ENCODE results near the gene REV1. TPM values are rescaled to one million over a fixed set of nuclear protein-coding genes. Genes with fewer than 3 reads are reported as not detected.

The REV1 gene
- total RNA-seq, 2 experiments from 2014 or later: 22.6 to 30.6 TPM

- peaks cover 3% of the 10 kb centered on the region for H3K36me3 Mint-ChIP-seq
- no peak overlapping the region for H3K4me3 Mint-ChIP-seq
- no peaks in the 10 kb centered on the region for H3K9me3 Mint-ChIP-seq
- no peaks in the 10 kb centered on the region for H3K27me3 Mint-ChIP-seq
- no peak for DNase-seq
- POLR2A ChIA-PET: no interaction called here
- intact Hi-C loops (cut with micrococcal nuclease): no loop called here
- CTCF ChIA-PET: no interaction called here
- peaks cover 20% of the 10 kb centered on the region for H3K4me1 Mint-ChIP-seq (ENCODE audit: low read depth)
- no peak overlapping the region for H3K27ac Mint-ChIP-seq
Observed at GRCh38 chr2:99468155-99468554, 21.7 kb downstream of the REV1 start.

- DNase-seq: no peak
- CTCF ChIA-PET: no interaction called here
- Mint-ChIP-seq H3K27me3 (no peaks in the 10 kb centered on the region), H3K36me3 (peaks cover 3% of the 10 kb centered on the region), H3K4me1 (ENCODE audit: low read depth) (peaks cover 19% of the 10 kb centered on the region), H3K4me3 (no peak overlapping the region), H3K27ac (no peak overlapping the region), H3K9me3 (no peaks in the 10 kb centered on the region)
- POLR2A ChIA-PET: no interaction called here
- intact Hi-C loops (cut with micrococcal nuclease): no loop called here
Observed at GRCh38 chr2:99467390-99467789, 22.4 kb downstream of the REV1 start.

- no peak for DNase-seq
- no peaks in the 10 kb centered on the region for H3K27me3 Mint-ChIP-seq
- ChIA-PET CTCF (interaction anchor here (1.4 kb wide), 1 partner anchor 11 kb away, joined by 4 read pairs; no protein-coding TSS in a partner anchor), POLR2A (no interaction called here)
- intact Hi-C loops (cut with micrococcal nuclease): no loop called here
- peaks cover 30% of the 10 kb centered on the region for H3K36me3 Mint-ChIP-seq
- no peak overlapping the region for H3K27ac Mint-ChIP-seq
- H3K4me1 Mint-ChIP-seq (ENCODE audit: low read depth): peaks cover 6% of the 10 kb centered on the region
- no peaks in the 10 kb centered on the region for H3K9me3 Mint-ChIP-seq
- no peak overlapping the region for H3K4me3 Mint-ChIP-seq
Observed at GRCh38 chr2:99461828-99462483, 27.9 kb downstream of the REV1 start.

- Mint-ChIP-seq H3K9me3 (no peaks in the 10 kb centered on the region), H3K4me3 (no peak overlapping the region), H3K4me1 (ENCODE audit: low read depth) (no peaks in the 10 kb centered on the region), H3K36me3 (peaks cover 43% of the 10 kb centered on the region), H3K27ac (no peak overlapping the region), H3K27me3 (no peaks in the 10 kb centered on the region)
- DNase-seq: no peak
- POLR2A ChIA-PET: no interaction called here
- intact Hi-C loops (cut with micrococcal nuclease): no loop called here
- CTCF ChIA-PET: no interaction called here
Observed at GRCh38 chr2:99458529-99458928, 31.3 kb downstream of the REV1 start.

DNA sequence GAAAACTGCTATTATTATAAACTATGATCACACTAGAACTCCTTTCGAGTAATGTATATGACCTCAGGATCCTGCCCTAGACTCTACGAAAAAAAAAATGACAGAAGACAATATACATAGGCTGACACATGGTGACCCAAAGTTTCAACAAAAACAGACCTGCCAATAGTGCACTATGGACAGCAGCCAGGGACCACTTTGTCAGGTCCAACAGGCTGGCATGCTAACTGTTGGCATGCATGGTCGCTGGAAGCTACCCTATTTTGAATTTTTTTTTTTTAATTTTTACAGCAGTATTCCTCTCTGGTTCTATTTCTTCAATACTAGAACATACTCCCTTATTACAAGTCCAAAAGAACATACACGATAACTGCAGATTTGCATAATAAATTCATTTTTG, 38.1 kb downstream of the REV1 start:
- CTCF ChIA-PET: interaction anchor here (1.6 kb wide), 1 partner anchor 9 kb away, joined by 4 read pairs; no protein-coding TSS in a partner anchor
- peaks cover 3% of the 10 kb centered on the region for H3K4me1 Mint-ChIP-seq (ENCODE audit: low read depth)
- no peaks in the 10 kb centered on the region for H3K9me3 Mint-ChIP-seq
- no peaks in the 10 kb centered on the region for H3K27me3 Mint-ChIP-seq
- POLR2A ChIA-PET: no interaction called here
- intact Hi-C loops (cut with micrococcal nuclease): no loop called here
- peaks cover 30% of the 10 kb centered on the region for H3K36me3 Mint-ChIP-seq
- DNase-seq: no peak
- no peak overlapping the region for H3K4me3 Mint-ChIP-seq
- H3K27ac Mint-ChIP-seq: no peak overlapping the region

GRCh38 chr2:99451280-99451679, 38.5 kb downstream of the REV1 start:
- CTCF ChIA-PET: interaction anchor here (1.6 kb wide), 1 partner anchor 10 kb away, joined by 4 read pairs; no protein-coding TSS in a partner anchor
- Mint-ChIP-seq H3K27me3 (no peaks in the 10 kb centered on the region), H3K27ac (no peak overlapping the region)

DNA sequence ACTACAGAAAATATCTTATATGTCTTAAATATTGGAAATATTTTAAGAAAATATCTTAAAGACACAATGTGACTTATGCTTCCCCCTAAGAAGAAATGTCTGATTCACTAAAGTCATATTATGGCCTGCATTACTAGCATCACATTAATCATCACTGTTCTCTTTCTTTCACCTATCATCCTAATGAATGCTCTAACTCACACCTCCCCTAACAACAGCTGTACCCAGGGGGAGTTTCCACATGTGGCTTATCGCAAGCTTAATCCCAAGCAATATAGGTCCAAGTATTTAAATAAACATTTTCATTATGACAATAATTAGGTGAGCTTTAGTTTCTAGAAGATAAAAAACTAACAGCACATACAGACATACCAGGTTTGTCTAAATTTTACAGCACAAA, 39.6 kb downstream of the REV1 start:
- no peaks in the 10 kb centered on the region for H3K9me3 Mint-ChIP-seq
- ChIA-PET POLR2A (no interaction called here), CTCF (interaction anchor here (0.7 to 2.0 kb wide), 3 partner anchors 11 to 377 kb away, joined by 3 to 6 read pairs (median 4); partner anchors contain the start of gene REV1)

More at GRCh38 chr2:99451280-99451679, 38.5 kb downstream of the REV1 start:
- Mint-ChIP-seq H3K9me3 (no peaks in the 10 kb centered on the region), H3K4me3 (no peak overlapping the region), H3K4me1 (ENCODE audit: low read depth) (peaks cover 5% of the 10 kb centered on the region), H3K36me3 (peaks cover 30% of the 10 kb centered on the region)
- DNase-seq: no peak
- POLR2A ChIA-PET: no interaction called here
- intact Hi-C loops (cut with micrococcal nuclease): no loop called here

DNA sequence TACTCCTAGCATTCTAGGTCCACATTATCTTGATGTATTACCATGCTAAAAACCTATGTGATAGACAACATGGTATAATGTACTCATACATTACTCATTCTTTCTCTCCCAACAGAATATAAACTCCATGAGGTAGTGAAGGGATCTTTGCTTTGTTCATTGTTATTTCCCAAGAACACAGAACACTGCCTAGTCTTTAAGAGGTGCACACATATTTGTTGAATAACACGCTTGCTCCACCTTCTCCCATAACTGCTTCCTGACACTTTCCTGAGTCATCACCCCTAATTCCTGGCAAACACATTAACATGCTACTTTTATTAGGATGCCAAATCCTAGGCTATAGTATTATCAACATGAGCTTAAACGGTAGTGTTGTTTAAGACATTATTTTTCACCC, 41.3 kb downstream of the REV1 start:
- POLR2A ChIA-PET: no interaction called here
- Mint-ChIP-seq H3K4me1 (ENCODE audit: low read depth) (peaks cover 23% of the 10 kb centered on the region), H3K27me3 (no peaks in the 10 kb centered on the region), H3K27ac (no peak overlapping the region), H3K4me3 (no peak overlapping the region), H3K36me3 (peaks cover 20% of the 10 kb centered on the region), H3K9me3 (no peaks in the 10 kb centered on the region)
- intact Hi-C loops (cut with micrococcal nuclease): no loop called here
- CTCF ChIA-PET: no interaction called here
- no peak for DNase-seq

More for the DNA sequence above, 39.6 kb downstream of the REV1 start:
- peaks cover 10% of the 10 kb centered on the region for H3K4me1 Mint-ChIP-seq (ENCODE audit: low read depth)
- no peaks in the 10 kb centered on the region for H3K27me3 Mint-ChIP-seq
- H3K27ac Mint-ChIP-seq: no peak overlapping the region
- no peak overlapping the region for H3K4me3 Mint-ChIP-seq
- intact Hi-C loops (cut with micrococcal nuclease): no loop called here
- no peak for DNase-seq
- H3K36me3 Mint-ChIP-seq: peaks cover 24% of the 10 kb centered on the region

DNA sequence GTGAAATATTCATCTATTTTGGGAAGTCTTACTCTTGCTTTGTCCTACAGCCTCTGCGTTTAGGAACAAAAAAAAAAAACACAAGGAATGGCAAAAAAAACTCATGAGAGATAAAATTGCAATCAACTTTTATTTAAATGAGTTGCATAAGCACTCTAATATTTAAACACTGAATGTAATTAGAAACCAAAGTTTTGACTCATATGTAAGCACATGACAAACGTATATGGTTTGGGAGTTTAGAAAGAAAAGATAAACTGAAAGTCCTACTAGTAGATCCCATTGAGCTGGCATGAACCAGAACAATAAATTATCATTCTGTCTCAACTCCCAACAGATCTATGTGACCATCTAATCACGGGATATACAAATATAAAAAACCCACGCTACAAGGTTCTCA, 44.8 kb downstream of the REV1 start:
- Mint-ChIP-seq H3K4me1 (ENCODE audit: low read depth) (peaks cover 21% of the 10 kb centered on the region), H3K4me3 (no peak overlapping the region), H3K36me3 (peaks cover 13% of the 10 kb centered on the region), H3K9me3 (no peaks in the 10 kb centered on the region), H3K27me3 (no peaks in the 10 kb centered on the region), H3K27ac (no peak overlapping the region)
- intact Hi-C loops (cut with micrococcal nuclease): no loop called here
- POLR2A ChIA-PET: no interaction called here
- no peak for DNase-seq
- CTCF ChIA-PET: no interaction called here

DNA sequence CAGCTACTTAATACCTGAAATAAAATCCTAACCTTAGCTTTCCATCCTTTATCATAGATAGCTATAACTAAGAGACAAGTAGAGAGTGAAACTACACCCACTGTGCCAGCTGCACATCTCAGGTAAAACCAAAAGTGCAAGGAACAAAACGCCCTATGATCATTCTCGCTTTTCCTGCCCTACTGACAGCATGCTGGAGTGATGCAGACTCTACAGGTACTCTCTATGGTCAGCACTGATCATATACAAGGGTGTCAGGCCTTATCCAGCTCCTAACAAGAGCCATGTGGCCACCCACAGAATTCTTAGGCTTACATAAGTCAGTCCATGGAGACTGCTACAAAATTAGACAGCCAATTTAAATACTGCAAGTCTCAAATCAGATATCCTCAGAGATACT, 45.6 kb downstream of the REV1 start:
- no peak for DNase-seq
- H3K27ac Mint-ChIP-seq: no peak overlapping the region
- H3K27me3 Mint-ChIP-seq: no peaks in the 10 kb centered on the region
- POLR2A ChIA-PET: no interaction called here
- intact Hi-C loops (cut with micrococcal nuclease): no loop called here
- CTCF ChIA-PET: no interaction called here
- H3K4me3 Mint-ChIP-seq: no peak overlapping the region
- H3K4me1 Mint-ChIP-seq (ENCODE audit: low read depth): peaks cover 21% of the 10 kb centered on the region
- H3K9me3 Mint-ChIP-seq: no peaks in the 10 kb centered on the region
- H3K36me3 Mint-ChIP-seq: peaks cover 13% of the 10 kb centered on the region

GRCh38 chr2:99442837-99443236, 47.0 kb downstream of the REV1 start:
- intact Hi-C loops (cut with micrococcal nuclease): no loop called here
- no peak overlapping the region for H3K4me3 Mint-ChIP-seq
- peaks cover 8% of the 10 kb centered on the region for H3K36me3 Mint-ChIP-seq
- H3K4me1 Mint-ChIP-seq (ENCODE audit: low read depth): peaks cover 21% of the 10 kb centered on the region
- DNase-seq: no peak
- no peaks in the 10 kb centered on the region for H3K27me3 Mint-ChIP-seq
- CTCF ChIA-PET: no interaction called here
- H3K9me3 Mint-ChIP-seq: no peaks in the 10 kb centered on the region
- POLR2A ChIA-PET: no interaction called here
- no peak overlapping the region for H3K27ac Mint-ChIP-seq

DNA sequence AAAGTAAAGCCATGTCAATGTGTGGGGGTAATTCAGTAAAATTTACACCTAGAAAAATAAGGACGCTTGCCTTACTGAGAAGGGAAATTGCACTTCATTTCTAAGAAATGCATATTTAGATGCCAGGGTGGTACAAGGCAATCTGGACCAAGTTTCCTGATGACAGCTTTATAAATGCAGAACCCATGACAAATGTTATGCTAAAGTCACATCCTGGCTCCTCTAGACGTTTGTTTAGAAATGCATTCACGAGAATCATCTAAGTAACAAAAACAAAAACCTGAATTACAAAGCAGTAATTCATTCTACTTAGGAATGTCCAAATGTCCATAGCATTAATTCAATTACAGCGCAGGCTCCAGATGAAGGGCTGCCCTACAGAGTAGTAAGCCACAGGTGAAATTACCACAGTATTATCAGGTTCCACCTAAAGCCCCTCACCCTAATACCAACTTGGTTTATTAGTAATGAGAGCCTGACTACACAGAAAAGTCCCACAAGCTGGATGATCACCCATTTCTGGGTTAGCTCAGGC, 49.8 kb downstream of the REV1 start:
- H3K27ac Mint-ChIP-seq: no peak overlapping the region
- no peak overlapping the region for H3K4me3 Mint-ChIP-seq
- peaks cover 7% of the 10 kb centered on the region for H3K36me3 Mint-ChIP-seq
- H3K4me1 Mint-ChIP-seq (ENCODE audit: low read depth): peaks cover 11% of the 10 kb centered on the region
- H3K27me3 Mint-ChIP-seq: no peaks in the 10 kb centered on the region
- DNase-seq: no peak
- CTCF ChIA-PET: no interaction called here
- POLR2A ChIA-PET: no interaction called here
- no peaks in the 10 kb centered on the region for H3K9me3 Mint-ChIP-seq
- intact Hi-C loops (cut with micrococcal nuclease): loop anchor here (10.0 kb wide), 1 partner anchor 45 kb away; no protein-coding TSS in a partner anchor

DNA sequence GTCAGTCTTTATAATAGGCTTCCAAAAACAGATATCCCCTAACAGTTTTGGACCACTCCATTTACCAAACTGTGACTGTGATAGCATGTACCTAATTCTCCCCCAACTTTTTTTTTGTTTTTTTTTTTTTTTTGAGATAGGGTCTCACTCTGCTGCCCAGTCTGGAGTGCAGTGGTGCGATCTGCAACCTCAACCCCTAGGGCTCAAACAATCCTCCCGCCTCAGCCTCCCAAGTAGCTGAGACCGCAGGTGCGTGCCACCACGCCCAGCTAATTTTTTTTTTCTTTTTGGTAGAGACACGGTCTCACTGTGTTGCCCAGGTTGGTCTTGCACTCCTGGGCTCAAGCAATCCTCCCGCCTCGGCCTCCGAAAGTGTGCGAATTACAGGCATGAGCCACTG, 52.9 kb downstream of the REV1 start:
- Mint-ChIP-seq H3K9me3 (no peaks in the 10 kb centered on the region), H3K4me3 (no peak overlapping the region), H3K27me3 (no peaks in the 10 kb centered on the region), H3K27ac (no peak overlapping the region), H3K36me3 (peaks cover 7% of the 10 kb centered on the region), H3K4me1 (ENCODE audit: low read depth) (peaks cover 3% of the 10 kb centered on the region)
- ChIA-PET CTCF (no interaction called here), POLR2A (no interaction called here)
- no peak for DNase-seq
- intact Hi-C loops (cut with micrococcal nuclease): loop anchor here (10.0 kb wide), 1 partner anchor 48 kb away; no protein-coding TSS in a partner anchor

Measured in activated CD4-positive, alpha-beta memory T cell treated with anti-CD3 and anti-CD28 coated beads for 36 hours (primary cell).